IMR-90 (cell line): ENCODE data around the gene KDSR. TPM values are rescaled to one million over a fixed set of nuclear protein-coding genes. Genes with fewer than 3 reads are reported as not detected.

ENCODE experiments used
- ATAC-seq: fragments of 200-7000 bp; cut with Tn5 transposase; 2 replicates; pipeline ENCODE4 v1.9.1; 2020; ENCODE audit warnings: low read depth, mild to moderate bottlenecking, moderate library complexity
- BruUV-seq: library from RNA; stranded (reverse); fragments of 400-500 nt; replicated peaks from 2 replicates; lab custom pipeline; 2021; lab: Mats Ljungman, UMichigan
- CTCF ChIA-PET: fragments of 300-600 bp; formaldehyde crosslinking; extraction: SDS; loops from one replicate; lab custom pipeline; 2021; ENCODE audit warnings: antibody characterized with exemption; lab: Yijun Ruan, JAX
- POLR2A ChIA-PET: fragments of 300-600 bp; sonication (Branson Sonifier 250); formaldehyde crosslinking; loops from one replicate; lab custom pipeline; 2022; ENCODE audit warnings: antibody characterized with exemption; ENCODE audit not compliant: unreplicated experiment; lab: Charles Lee
- DNase-seq: peaks from one replicate; pipeline ENCODE4 v3.0.0; 2013
- H2AFZ ChIP-seq: replicated peaks from 2 replicates; pipeline ENCODE3; 2013; ENCODE audit warnings: low read length, mild to moderate bottlenecking; ENCODE audit not compliant: poor library complexity
- H2AK5ac ChIP-seq: 2 replicates; pipeline ENCODE4 v1.6.1; 2013; ENCODE audit warnings: low read depth, low read length, inconsistent platforms
- H2AK9ac ChIP-seq: replicated peaks from 2 replicates; pipeline ENCODE3; 2013; ENCODE audit warnings: mild to moderate bottlenecking, low read depth, low read length, moderate library complexity; ENCODE audit not compliant: poor library complexity
- H2BK120ac ChIP-seq: 2 replicates; pipeline ENCODE4 v1.6.1; 2013; ENCODE audit warnings: low read depth, low read length, inconsistent platforms
- H2BK15ac ChIP-seq: 3 replicates; pipeline ENCODE4 v1.6.1; 2013; ENCODE audit warnings: low read depth, low read length, inconsistent platforms
- H2BK20ac ChIP-seq: 2 replicates; pipeline ENCODE4 v1.6.1; 2013; ENCODE audit warnings: low read depth, mild to moderate bottlenecking, inconsistent platforms, low read length, moderate library complexity
- H2BK5ac ChIP-seq: 2 replicates; pipeline ENCODE4 v1.6.1; 2013; ENCODE audit warnings: mild to moderate bottlenecking, low read depth, low read length, inconsistent platforms; ENCODE audit not compliant: poor library complexity, severe bottlenecking
- H3K14ac ChIP-seq: replicated peaks from 2 replicates; pipeline ENCODE4 v1.6.1; 2013; ENCODE audit warnings: low read depth, low read length, inconsistent platforms
- H3K18ac ChIP-seq: 2 replicates; pipeline ENCODE4 v1.6.1; 2013; ENCODE audit warnings: low read depth, low read length, control low read depth
- H3K23ac ChIP-seq: 2 replicates; pipeline ENCODE4 v1.6.1; 2013; ENCODE audit warnings: low read depth, low read length, inconsistent platforms
- H3K27ac ChIP-seq: 2 replicates; pipeline ENCODE4 v1.5.1; 2013; ENCODE audit warnings: mild to moderate bottlenecking, control low read depth, low read length; ENCODE audit not compliant: insufficient read depth
- H3K27me3 ChIP-seq: 2 replicates; pipeline ENCODE4 v1.6.1; 2013; ENCODE audit warnings: low read length; ENCODE audit not compliant: control insufficient read depth, insufficient read depth
- H3K36me3 ChIP-seq: 2 replicates; pipeline ENCODE4 v1.6.1; 2013; ENCODE audit warnings: low read length, mixed read lengths; ENCODE audit not compliant: control insufficient read depth, insufficient read depth
- H3K4ac ChIP-seq: 2 replicates; pipeline ENCODE4 v1.6.1; 2013; ENCODE audit warnings: low read depth, low read length, inconsistent platforms
- H3K4me1 ChIP-seq: 2 replicates; pipeline ENCODE4 v1.6.1; 2013; ENCODE audit warnings: low read length, mixed read lengths; ENCODE audit not compliant: control insufficient read depth, insufficient read depth
- H3K4me2 ChIP-seq: 2 replicates; pipeline ENCODE4 v1.6.1; 2013; ENCODE audit warnings: low read depth, mild to moderate bottlenecking, control low read depth, low read length, moderate library complexity
- H3K4me3 ChIP-seq: 2 replicates; pipeline ENCODE4 v1.5.1; 2013; ENCODE audit warnings: low read depth, mild to moderate bottlenecking, control low read depth, low read length, moderate library complexity; ENCODE audit not compliant: insufficient read depth
- H3K56ac ChIP-seq: 2 replicates; pipeline ENCODE4 v1.6.1; 2013; ENCODE audit warnings: low read length, inconsistent platforms; ENCODE audit not compliant: insufficient read depth; ENCODE audit errors: extremely low read depth
- H3K79me1 ChIP-seq, 2 experiments: 2 replicates each; pipeline ENCODE4 v1.6.1; 2013; ENCODE audit warnings: low read length in 2 of 2, inconsistent platforms in 1 of 2, low read depth in 1 of 2
- H3K9ac ChIP-seq: 2 replicates; pipeline ENCODE4 v1.6.1; 2013; ENCODE audit warnings: low read depth, low read length, control low read depth
- H3K9me1 ChIP-seq: 2 replicates; pipeline ENCODE4 v1.6.1; 2013; ENCODE audit warnings: low read length, inconsistent platforms; ENCODE audit not compliant: insufficient read depth
- H3K9me3 ChIP-seq: 2 replicates; pipeline ENCODE4 v1.6.1; 2013; ENCODE audit warnings: low read length; ENCODE audit not compliant: control insufficient read depth, insufficient read depth
- H4K20me1 ChIP-seq: 2 replicates; pipeline ENCODE4 v1.6.1; 2013; ENCODE audit warnings: low read length, inconsistent platforms; ENCODE audit not compliant: insufficient read depth
- H4K5ac ChIP-seq: 2 replicates; pipeline ENCODE4 v1.6.1; 2013; ENCODE audit warnings: mild to moderate bottlenecking, low read depth, low read length, control low read depth
- H4K8ac ChIP-seq, 2 experiments: 2 replicates each; pipeline ENCODE4 v1.6.1; 2013; ENCODE audit warnings: low read depth in 2 of 2, low read length in 2 of 2, control low read depth in 1 of 2, inconsistent platforms in 1 of 2
- H4K91ac ChIP-seq: 2 replicates; pipeline ENCODE4 v1.6.1; 2013; ENCODE audit warnings: low read depth, low read length, inconsistent platforms; ENCODE audit not compliant: insufficient read depth
- BHLHE40 ChIP-seq: fragments of 150-350 bp; IDR thresholded peaks from 2 replicates; pipeline ENCODE4 v1.6.1; 2016; ENCODE audit warnings: mild to moderate bottlenecking, low read depth, low read length
- CEBPB ChIP-seq: IDR thresholded peaks from 2 replicates; pipeline ENCODE4 v1.6.1; 2012; ENCODE audit warnings: low read depth, low read length, improper control_type of control experiment
- CHD1 ChIP-seq: IDR thresholded peaks from 2 replicates; pipeline ENCODE4 v1.6.1; 2012; ENCODE audit warnings: low read depth, low read length, improper control_type of control experiment
- CTCF ChIP-seq: conservative IDR thresholded peaks from 2 replicates; pipeline ENCODE4 v1.5.1; 2012; ENCODE audit warnings: mild to moderate bottlenecking, low read depth, low read length, improper control_type of control experiment
- NFE2L2 ChIP-seq: fragments of 150-350 bp; IDR thresholded peaks from 2 replicates; pipeline ENCODE4 v1.6.1; 2016; ENCODE audit warnings: low read depth, mild to moderate bottlenecking, low read length
- POLR2A ChIP-seq: IDR thresholded peaks from 2 replicates; pipeline ENCODE4 v1.6.1; 2012; ENCODE audit warnings: mild to moderate bottlenecking, low read depth, low read length
- RAD21 ChIP-seq: IDR thresholded peaks from 2 replicates; pipeline ENCODE4 v1.6.1; 2012; ENCODE audit warnings: low read length, improper control_type of control experiment
- RCOR1 ChIP-seq: IDR thresholded peaks from 2 replicates; pipeline ENCODE4 v1.6.1; 2012; ENCODE audit warnings: mild to moderate bottlenecking, low read length, improper control_type of control experiment; ENCODE audit not compliant: insufficient replicate concordance
- RFX5 ChIP-seq: IDR thresholded peaks from 2 replicates; pipeline ENCODE4 v1.8.0; 2012; ENCODE audit warnings: low read depth, mild to moderate bottlenecking, low read length, moderate library complexity
- USF2 ChIP-seq: fragments of 150-350 bp; IDR thresholded peaks from 2 replicates; pipeline ENCODE4 v1.6.1; 2017; ENCODE audit warnings: mild to moderate bottlenecking, antibody characterized with exemption, low read length, low read depth
- WGBS, 2 experiments: methylation state at CpG; one replicate each; pipeline versions ENCODE4 v1.1.5 to v1.1.7; 2013; ENCODE audit warnings: missing lambda C conversion rate in 2 of 2; ENCODE audit not compliant: insufficient read length in 1 of 2; ENCODE audit errors: extremely low coverage in 2 of 2; 5-methylcytosine and 5-hydroxymethylcytosine counted together
- dilution Hi-C: fragments of 300-500 bp; cut with HindIII; formaldehyde crosslinking; loops from one replicate; pipeline ENCODE4 v1.14.3; 2018; ENCODE audit warnings: low sequenced_read_pairs; ENCODE audit not compliant: unreplicated experiment
- in situ Hi-C: fragments of 300-500 bp; cut with MboI; formaldehyde crosslinking; loops from 3 replicates; pipeline ENCODE4 v1.14.3; 2019; ENCODE audit warnings: low sequenced_read_pairs, inconsistent platforms, mixed read lengths
- intact Hi-C: fragments of 100-400 bp; cut with micrococcal nuclease; formaldehyde crosslinking; loops from 2 replicates; pipeline ENCODE4 v1.10.0; 2022
- polyA plus RNA-seq, 3 experiments: library from polyadenylated mRNA; depleted of rRNA; stranded (reverse); fragments of >200 nt; gene quantifications; 2 replicates each; pipeline ENCODE4 v1.2.3, GENCODE V29; 2012; ENCODE audit warnings: low replicate concordance in 1 of 3
- total RNA-seq: library from RNA; depleted of rRNA; stranded (reverse); fragments of >200 nt; gene quantifications from 2 replicates; pipeline ENCODE4 v1.2.3, GENCODE V29; 2012

Gene KDSR
- total and polyA plus RNA-seq, 2 of the 4 experiments (the other 2 are of a cell fraction), result 21.5 to 21.9 TPM

- H4K91ac ChIP-seq, result no peak overlapping the region
- H4K5ac ChIP-seq, result no peak overlapping the region
- DNase-seq, result no peak
- no peaks in the 10 kb centered on the region for H3K9me1 ChIP-seq
- H4K20me1 ChIP-seq, result no peaks in the 10 kb centered on the region
- ATAC-seq, result no peak
- no peak overlapping the region for H3K56ac ChIP-seq
- peaks cover 1% of the 10 kb centered on the region for H3K27me3 ChIP-seq
- H2AK5ac ChIP-seq, result no peak overlapping the region
- H3K27ac ChIP-seq, result no peak overlapping the region
- no peak overlapping the region for H3K23ac ChIP-seq
- no TSS peak for BruUV-seq
- H2BK15ac ChIP-seq, result no peak overlapping the region
- H3K4ac ChIP-seq, result no peak overlapping the region
- no peak overlapping the region for H3K18ac ChIP-seq
- no peak overlapping the region for H3K4me3 ChIP-seq
- H2BK120ac ChIP-seq, result no peak overlapping the region
- H2AFZ ChIP-seq, result no peak overlapping the region
- POLR2A ChIA-PET, result no interaction called here
- dilution Hi-C loops, result no loop called here
- no peak overlapping the region for H4K8ac ChIP-seq
- intact Hi-C loops, result no loop called here
- H2AK9ac ChIP-seq, result no peak overlapping the region
- in situ Hi-C loops, result no loop called here
- CTCF ChIA-PET, result no interaction called here
- no peak overlapping the region for H3K14ac ChIP-seq
- H3K9me3 ChIP-seq, result no peaks in the 10 kb centered on the region
- H3K4me2 ChIP-seq, result no peak overlapping the region
- no peaks in the 10 kb centered on the region for H3K4me1 ChIP-seq
- H3K9ac ChIP-seq, result no peak overlapping the region
- H3K79me1 ChIP-seq, result no peaks in the 10 kb centered on the region
- no peak overlapping the region for H2BK20ac ChIP-seq
- TF ChIP-seq NFE2L2, result no peak
- TF ChIP-seq CEBPB, result no peak
- TF ChIP-seq POLR2A, result no peak
- no peak for TF ChIP-seq CTCF
- no peak for TF ChIP-seq USF2
- no peak for TF ChIP-seq BHLHE40
- TF ChIP-seq RCOR1, result no peak
- no peak for TF ChIP-seq CHD1
- TF ChIP-seq RAD21, result no peak
- no peak for TF ChIP-seq RFX5
- no peaks in the 10 kb centered on the region for H3K36me3 ChIP-seq
- 33% methylated on average over 1 of the region's 14 CpGs; no CpG with 5 or more reads in 1 of the 2 experiments for WGBS, 2 experiments
- no peak overlapping the region for H2BK5ac ChIP-seq
Measured at GRCh38 chr18:63284827-63285733, 81.9 kb downstream of the KDSR start.
